ENCODE data around the gene DHRS7B.

Gene DHRS7B

GRCh38 chr17:21172846-21173245 lies 46.1 kb downstream of the DHRS7B start:
- Histone ChIP-seq H2AK5ac (ENCODE audit: low read length, severe bottlenecking) (no peak overlapping the region), H4K91ac (ENCODE audit: low read length) (no peak overlapping the region)

GRCh38 chr17:21173543-21173942 lies 46.8 kb downstream of the DHRS7B start:
- no peak overlapping the region for H4K91ac ChIP-seq (ENCODE audit: low read length)
- H2BK5ac ChIP-seq (ENCODE audit: low read depth, low read length, poor library complexity, severe bottlenecking): no peak overlapping the region
- H3K4ac ChIP-seq (ENCODE audit: low read depth in 1 of 2, low read length in 2 of 2): no peak overlapping the region
- H3K4me2 ChIP-seq (ENCODE audit: low read length, poor library complexity, severe bottlenecking): no peak overlapping the region
- peaks cover 16% of the 10 kb centered on the region for H3K4me1 ChIP-seq (ENCODE audit: control insufficient read depth, insufficient read depth, low read depth, low read length)
- H4K8ac ChIP-seq (ENCODE audit: low read length): no peak overlapping the region
- H2AK5ac ChIP-seq (ENCODE audit: low read length, severe bottlenecking): no peak overlapping the region
- H3K9me3 ChIP-seq (ENCODE audit: control insufficient read depth, low read length): no peaks in the 10 kb centered on the region
- no peak overlapping the region for H2BK12ac ChIP-seq (ENCODE audit: low read length in 2 of 2)
- no peak overlapping the region for H3K9ac ChIP-seq (ENCODE audit: low read length)
- H2BK15ac ChIP-seq (ENCODE audit: low read depth, poor library complexity, severe bottlenecking): no peak overlapping the region
- no peak overlapping the region for H3K18ac ChIP-seq (ENCODE audit: low read depth in 1 of 2, low read length in 2 of 2)
- H3K14ac ChIP-seq (ENCODE audit: low read length in 2 of 2): no peak overlapping the region
- H3K4me3 ChIP-seq (ENCODE audit: insufficient read depth in 1 of 2, low read depth in 1 of 2, low read length in 2 of 2): no peak overlapping the region
- no peak for DNase-seq
- H2AFZ ChIP-seq (ENCODE audit: low read depth, low read length): no peak overlapping the region
- WGBS: 94% methylated on average over 2 of the region's 2 CpGs
- no peak overlapping the region for H3K27ac ChIP-seq (ENCODE audit: low read length, poor library complexity, severe bottlenecking)
- peaks cover 22 to 29% of the 10 kb centered on the region in 2 experiments for H3K36me3 ChIP-seq (ENCODE audit: control insufficient read depth in 1 of 2, insufficient read depth in 2 of 2, low read depth in 1 of 2, low read length in 2 of 2)
- H3K79me1 ChIP-seq (replicated peaks; ENCODE audit: low read length, poor library complexity, severe bottlenecking): peaks cover 11% of the 10 kb centered on the region
- H3K27me3 ChIP-seq (ENCODE audit: control insufficient read depth in 1 of 2, insufficient read depth in 1 of 2, low read length in 2 of 2): no peaks in the 10 kb centered on the region
- H3K23ac ChIP-seq (ENCODE audit: low read length in 2 of 2): no peak overlapping the region
- H2BK120ac ChIP-seq (ENCODE audit: low read depth, low read length): no peak overlapping the region

More at GRCh38 chr17:21172846-21173245, 46.1 kb downstream of the DHRS7B start:
- Histone ChIP-seq H3K27ac (ENCODE audit: low read length, poor library complexity, severe bottlenecking) (no peak overlapping the region), H3K4ac (ENCODE audit: low read depth in 1 of 2, low read length in 2 of 2) (no peak overlapping the region), H3K18ac (ENCODE audit: low read depth in 1 of 2, low read length in 2 of 2) (no peak overlapping the region), H3K23ac (ENCODE audit: low read length in 2 of 2) (no peak overlapping the region), H3K14ac (ENCODE audit: low read length in 2 of 2) (no peak overlapping the region), H3K4me2 (ENCODE audit: low read length, poor library complexity, severe bottlenecking) (no peak overlapping the region), H2BK12ac (ENCODE audit: low read length in 2 of 2) (no peak overlapping the region), H3K27me3 (ENCODE audit: control insufficient read depth in 1 of 2, insufficient read depth in 1 of 2, low read length in 2 of 2) (no peaks in the 10 kb centered on the region), H3K79me1 (replicated peaks; ENCODE audit: low read length, poor library complexity, severe bottlenecking) (peaks cover 13% of the 10 kb centered on the region), H2BK5ac (ENCODE audit: low read depth, low read length, poor library complexity, severe bottlenecking) (no peak overlapping the region), H3K9ac (ENCODE audit: low read length) (no peak overlapping the region), H4K8ac (ENCODE audit: low read length) (no peak overlapping the region), H2AFZ (ENCODE audit: low read depth, low read length) (no peak overlapping the region), H3K9me3 (ENCODE audit: control insufficient read depth, low read length) (no peaks in the 10 kb centered on the region), H3K36me3 (ENCODE audit: control insufficient read depth in 1 of 2, insufficient read depth in 2 of 2, low read depth in 1 of 2, low read length in 2 of 2) (peaks cover 19 to 22% of the 10 kb centered on the region in 2 experiments), H3K4me3 (ENCODE audit: insufficient read depth in 1 of 2, low read depth in 1 of 2, low read length in 2 of 2) (no peak overlapping the region), H2BK15ac (ENCODE audit: low read depth, poor library complexity, severe bottlenecking) (no peak overlapping the region), H3K4me1 (ENCODE audit: control insufficient read depth, insufficient read depth, low read depth, low read length) (peaks cover 16% of the 10 kb centered on the region), H2BK120ac (ENCODE audit: low read depth, low read length) (no peak overlapping the region)
- 95% methylated on average over 6 of the region's 6 CpGs for WGBS
- DNase-seq: no peak

- H3K36me3 ChIP-seq (ENCODE audit: control insufficient read depth in 1 of 2, insufficient read depth in 2 of 2, low read depth in 1 of 2, low read length in 2 of 2): peaks cover 22 to 29% of the 10 kb centered on the region in 2 experiments
- no peak for DNase-seq
- no peak overlapping the region for H2AFZ ChIP-seq (ENCODE audit: low read depth, low read length)
- no peak overlapping the region for H2BK120ac ChIP-seq (ENCODE audit: low read depth, low read length)
- H3K4me2 ChIP-seq (ENCODE audit: low read length, poor library complexity, severe bottlenecking): no peak overlapping the region
- no peaks in the 10 kb centered on the region for H3K27me3 ChIP-seq (ENCODE audit: control insufficient read depth in 1 of 2, insufficient read depth in 1 of 2, low read length in 2 of 2)
- H2BK12ac ChIP-seq (ENCODE audit: low read length in 2 of 2): no peak overlapping the region
- H2AK5ac ChIP-seq (ENCODE audit: low read length, severe bottlenecking): no peak overlapping the region
- peaks cover 9% of the 10 kb centered on the region for H3K79me1 ChIP-seq (replicated peaks; ENCODE audit: low read length, poor library complexity, severe bottlenecking)
- H3K14ac ChIP-seq (ENCODE audit: low read length in 2 of 2): no peak overlapping the region
- no peak overlapping the region for H3K18ac ChIP-seq (ENCODE audit: low read depth in 1 of 2, low read length in 2 of 2)
- no peak overlapping the region for H2BK15ac ChIP-seq (ENCODE audit: low read depth, poor library complexity, severe bottlenecking)
- H3K9me3 ChIP-seq (ENCODE audit: control insufficient read depth, low read length): no peaks in the 10 kb centered on the region
- no peak overlapping the region for H4K91ac ChIP-seq (ENCODE audit: low read length)
- H4K8ac ChIP-seq (ENCODE audit: low read length): no peak overlapping the region
- 96% methylated on average over 8 of the region's 8 CpGs for WGBS
- no peak overlapping the region for H3K4me3 ChIP-seq (ENCODE audit: insufficient read depth in 1 of 2, low read depth in 1 of 2, low read length in 2 of 2)
- no peak overlapping the region for H3K4ac ChIP-seq (ENCODE audit: low read depth in 1 of 2, low read length in 2 of 2)
- H3K9ac ChIP-seq (ENCODE audit: low read length): no peak overlapping the region
- H2BK5ac ChIP-seq (ENCODE audit: low read depth, low read length, poor library complexity, severe bottlenecking): no peak overlapping the region
- no peak overlapping the region for H3K23ac ChIP-seq (ENCODE audit: low read length in 2 of 2)
- no peak overlapping the region for H3K27ac ChIP-seq (ENCODE audit: low read length, poor library complexity, severe bottlenecking)
- H3K4me1 ChIP-seq (ENCODE audit: control insufficient read depth, insufficient read depth, low read depth, low read length): peaks cover 16% of the 10 kb centered on the region
Measured at GRCh38 chr17:21174186-21174585, 47.4 kb downstream of the DHRS7B start.

GRCh38 chr17:21174713-21175112 lies 47.9 kb downstream of the DHRS7B start:
- no peak overlapping the region for H2BK12ac ChIP-seq (ENCODE audit: low read length in 2 of 2)
- H3K79me1 ChIP-seq (replicated peaks; ENCODE audit: low read length, poor library complexity, severe bottlenecking): peaks cover 5% of the 10 kb centered on the region
- no peak overlapping the region for H3K14ac ChIP-seq (ENCODE audit: low read length in 2 of 2)
- no peak overlapping the region for H2AFZ ChIP-seq (ENCODE audit: low read depth, low read length)
- no peaks in the 10 kb centered on the region for H3K9me3 ChIP-seq (ENCODE audit: control insufficient read depth, low read length)
- no peak overlapping the region for H3K27ac ChIP-seq (ENCODE audit: low read length, poor library complexity, severe bottlenecking)
- H3K23ac ChIP-seq (ENCODE audit: low read length in 2 of 2): no peak overlapping the region
- H4K91ac ChIP-seq (ENCODE audit: low read length): no peak overlapping the region
- H3K27me3 ChIP-seq (ENCODE audit: control insufficient read depth in 1 of 2, insufficient read depth in 1 of 2, low read length in 2 of 2): no peaks in the 10 kb centered on the region
- no peak overlapping the region for H3K9ac ChIP-seq (ENCODE audit: low read length)
- no peak overlapping the region for H2BK120ac ChIP-seq (ENCODE audit: low read depth, low read length)
- H3K4me3 ChIP-seq (ENCODE audit: insufficient read depth in 1 of 2, low read depth in 1 of 2, low read length in 2 of 2): no peak overlapping the region
- H3K4me2 ChIP-seq (ENCODE audit: low read length, poor library complexity, severe bottlenecking): peak overlapping the region; percentile 4
- DNase-seq: no peak
- WGBS: 96% methylated on average over 5 of the region's 7 CpGs
- no peak overlapping the region for H3K18ac ChIP-seq (ENCODE audit: low read depth in 1 of 2, low read length in 2 of 2)
- peaks cover 16% of the 10 kb centered on the region for H3K4me1 ChIP-seq (ENCODE audit: control insufficient read depth, insufficient read depth, low read depth, low read length)
- H3K36me3 ChIP-seq (ENCODE audit: control insufficient read depth in 1 of 2, insufficient read depth in 2 of 2, low read depth in 1 of 2, low read length in 2 of 2): peaks cover 22 to 29% of the 10 kb centered on the region in 2 experiments
- H2BK15ac ChIP-seq (ENCODE audit: low read depth, poor library complexity, severe bottlenecking): no peak overlapping the region
- no peak overlapping the region for H4K8ac ChIP-seq (ENCODE audit: low read length)
- H2BK5ac ChIP-seq (ENCODE audit: low read depth, low read length, poor library complexity, severe bottlenecking): no peak overlapping the region
- H2AK5ac ChIP-seq (ENCODE audit: low read length, severe bottlenecking): no peak overlapping the region
- H3K4ac ChIP-seq (ENCODE audit: low read depth in 1 of 2, low read length in 2 of 2): no peak overlapping the region

Data from mesenchymal stem cell (in vitro differentiated cells and primary cell).